ENCODE results near the gene NKPD1. TPM values are rescaled to one million over a fixed set of nuclear protein-coding genes. Genes with fewer than 3 reads are reported as not detected.

The NKPD1 gene
- polyA plus RNA-seq, 2 of the 4 experiments (the other 2 are of a cell fraction): 0.12 to 0.15 TPM

DNA sequence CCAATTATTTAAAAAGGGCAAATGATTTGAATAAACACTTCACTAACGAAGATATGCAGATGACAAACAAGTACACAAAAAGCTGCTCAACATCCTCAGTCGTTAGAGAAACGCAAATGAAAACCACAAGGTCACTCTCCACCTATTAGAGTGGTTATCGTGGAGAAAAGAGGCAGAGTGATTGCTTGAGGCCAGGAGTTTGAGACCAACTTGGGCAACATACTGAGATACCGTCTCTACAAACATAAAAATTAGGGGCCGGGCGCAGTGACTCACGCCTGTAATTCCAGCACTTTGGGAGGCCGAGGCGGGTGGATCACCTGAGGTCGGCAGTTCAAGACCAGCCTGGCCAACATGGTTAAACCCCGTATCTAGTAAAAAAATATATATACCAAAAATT is 45.0 kb upstream of the NKPD1 start (continued):
- TF ChIP-seq, protein P1, sequence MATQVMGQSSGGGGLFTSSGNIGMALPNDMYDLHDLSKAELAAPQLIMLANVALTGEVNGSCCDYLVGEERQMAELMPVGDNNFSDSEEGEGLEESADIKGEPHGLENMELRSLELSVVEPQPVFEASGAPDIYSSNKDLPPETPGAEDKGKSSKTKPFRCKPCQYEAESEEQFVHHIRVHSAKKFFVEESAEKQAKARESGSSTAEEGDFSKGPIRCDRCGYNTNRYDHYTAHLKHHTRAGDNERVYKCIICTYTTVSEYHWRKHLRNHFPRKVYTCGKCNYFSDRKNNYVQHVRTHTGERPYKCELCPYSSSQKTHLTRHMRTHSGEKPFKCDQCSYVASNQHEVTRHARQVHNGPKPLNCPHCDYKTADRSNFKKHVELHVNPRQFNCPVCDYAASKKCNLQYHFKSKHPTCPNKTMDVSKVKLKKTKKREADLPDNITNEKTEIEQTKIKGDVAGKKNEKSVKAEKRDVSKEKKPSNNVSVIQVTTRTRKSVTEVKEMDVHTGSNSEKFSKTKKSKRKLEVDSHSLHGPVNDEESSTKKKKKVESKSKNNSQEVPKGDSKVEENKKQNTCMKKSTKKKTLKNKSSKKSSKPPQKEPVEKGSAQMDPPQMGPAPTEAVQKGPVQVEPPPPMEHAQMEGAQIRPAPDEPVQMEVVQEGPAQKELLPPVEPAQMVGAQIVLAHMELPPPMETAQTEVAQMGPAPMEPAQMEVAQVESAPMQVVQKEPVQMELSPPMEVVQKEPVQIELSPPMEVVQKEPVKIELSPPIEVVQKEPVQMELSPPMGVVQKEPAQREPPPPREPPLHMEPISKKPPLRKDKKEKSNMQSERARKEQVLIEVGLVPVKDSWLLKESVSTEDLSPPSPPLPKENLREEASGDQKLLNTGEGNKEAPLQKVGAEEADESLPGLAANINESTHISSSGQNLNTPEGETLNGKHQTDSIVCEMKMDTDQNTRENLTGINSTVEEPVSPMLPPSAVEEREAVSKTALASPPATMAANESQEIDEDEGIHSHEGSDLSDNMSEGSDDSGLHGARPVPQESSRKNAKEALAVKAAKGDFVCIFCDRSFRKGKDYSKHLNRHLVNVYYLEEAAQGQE (IDR thresholded peaks at IDR 0.05): no peak
- no peak for TF ChIP-seq KDM5A (IDR thresholded peaks at IDR 0.05)
- no peak for TF ChIP-seq RAD21 (conservative IDR thresholded peaks at IDR 0.05 in 1 of 2, IDR thresholded peaks at IDR 0.05 in 1 of 2)
- TF ChIP-seq, protein P2, sequence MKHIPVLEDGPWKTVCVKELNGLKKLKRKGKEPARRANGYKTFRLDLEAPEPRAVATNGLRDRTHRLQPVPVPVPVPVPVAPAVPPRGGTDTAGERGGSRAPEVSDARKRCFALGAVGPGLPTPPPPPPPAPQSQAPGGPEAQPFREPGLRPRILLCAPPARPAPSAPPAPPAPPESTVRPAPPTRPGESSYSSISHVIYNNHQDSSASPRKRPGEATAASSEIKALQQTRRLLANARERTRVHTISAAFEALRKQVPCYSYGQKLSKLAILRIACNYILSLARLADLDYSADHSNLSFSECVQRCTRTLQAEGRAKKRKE (CRISPR knock-in tag; IDR thresholded peaks at IDR 0.05; ENCODE audit: low read depth): no peak
- TF ChIP-seq PHF8 (IDR thresholded peaks at IDR 0.05; ENCODE audit: borderline replicate concordance, low read depth): no peak

DNA sequence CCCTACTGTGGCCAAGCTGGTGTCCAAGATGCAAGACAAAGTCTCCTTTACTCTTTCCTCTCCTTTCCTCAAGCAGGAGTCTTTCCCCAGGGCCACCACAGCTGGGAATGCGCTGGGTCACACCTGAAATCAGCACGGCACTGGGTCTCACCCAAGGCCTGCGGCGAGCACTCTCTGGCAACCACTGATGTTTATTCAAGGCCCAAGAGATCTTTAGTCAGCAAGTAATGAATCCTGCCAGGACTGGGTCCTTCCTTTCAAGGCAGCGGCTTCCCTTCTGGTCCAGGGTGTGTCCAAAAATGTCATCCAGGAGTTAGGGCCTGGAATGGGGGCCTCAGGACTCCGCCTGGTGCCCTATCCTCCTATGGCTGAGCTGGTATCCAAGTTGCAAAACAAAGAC is 41.9 kb upstream of the NKPD1 start:
- DNase-seq (ENCODE audit: low read depth in 1 of 2, low spot score in 1 of 2): no peak
- ChIA-PET CTCF (interaction anchor here (1.0 to 3.1 kb wide), 3 partner anchors 10 to 199 kb away, joined by 3 to 11 read pairs (median 8); no protein-coding TSS in a partner anchor), POLR2A (no interaction called here)
- Histone ChIP-seq H3K4me3 (no peak overlapping the region), H3K27ac (no peak overlapping the region), H3K4me2 (no peak overlapping the region), H3K9me3 (no peaks in the 10 kb centered on the region), H3K4me1 (no peaks in the 10 kb centered on the region)
- WGBS (ENCODE audit: missing lambda C conversion rate): 90% methylated on average over 6 of the region's 6 CpGs
- no peak for FAIRE-seq
- ATAC-seq: no peak
- TF ChIP-seq CBX2 (IDR thresholded peaks at IDR 0.05; ENCODE audit: borderline replicate concordance, low read depth) (no peak), EHMT2 (IDR thresholded peaks at IDR 0.05; ENCODE audit: low read depth) (no peak), EHF (CRISPR knock-in tag; IDR thresholded peaks at IDR 0.05) (no peak), HEYL (CRISPR knock-in tag; IDR thresholded peaks at IDR 0.05) (no peak), FOXS1 (CRISPR knock-in tag; IDR thresholded peaks at IDR 0.05) (no peak), POLR2AphosphoS2 (conservative IDR thresholded peaks at IDR 0.05; ENCODE audit: low read length) (no peak), JUNB (IDR thresholded peaks at IDR 0.05) (no peak), PHF8 (IDR thresholded peaks at IDR 0.05; ENCODE audit: borderline replicate concordance, low read depth) (no peak), MYC (IDR thresholded peaks at IDR 0.05; ENCODE audit: borderline replicate concordance, low read length) (no peak)
- TF ChIP-seq, protein P3, sequence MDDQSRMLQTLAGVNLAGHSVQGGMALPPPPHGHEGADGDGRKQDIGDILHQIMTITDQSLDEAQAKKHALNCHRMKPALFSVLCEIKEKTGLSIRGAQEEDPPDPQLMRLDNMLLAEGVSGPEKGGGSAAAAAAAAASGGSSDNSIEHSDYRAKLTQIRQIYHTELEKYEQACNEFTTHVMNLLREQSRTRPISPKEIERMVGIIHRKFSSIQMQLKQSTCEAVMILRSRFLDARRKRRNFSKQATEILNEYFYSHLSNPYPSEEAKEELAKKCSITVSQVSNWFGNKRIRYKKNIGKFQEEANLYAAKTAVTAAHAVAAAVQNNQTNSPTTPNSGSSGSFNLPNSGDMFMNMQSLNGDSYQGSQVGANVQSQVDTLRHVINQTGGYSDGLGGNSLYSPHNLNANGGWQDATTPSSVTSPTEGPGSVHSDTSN (IDR thresholded peaks at IDR 0.05): no peak
- TF ChIP-seq, protein P4, sequence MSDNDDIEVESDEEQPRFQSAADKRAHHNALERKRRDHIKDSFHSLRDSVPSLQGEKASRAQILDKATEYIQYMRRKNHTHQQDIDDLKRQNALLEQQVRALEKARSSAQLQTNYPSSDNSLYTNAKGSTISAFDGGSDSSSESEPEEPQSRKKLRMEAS (IDR thresholded peaks at IDR 0.05): no peak

DNA sequence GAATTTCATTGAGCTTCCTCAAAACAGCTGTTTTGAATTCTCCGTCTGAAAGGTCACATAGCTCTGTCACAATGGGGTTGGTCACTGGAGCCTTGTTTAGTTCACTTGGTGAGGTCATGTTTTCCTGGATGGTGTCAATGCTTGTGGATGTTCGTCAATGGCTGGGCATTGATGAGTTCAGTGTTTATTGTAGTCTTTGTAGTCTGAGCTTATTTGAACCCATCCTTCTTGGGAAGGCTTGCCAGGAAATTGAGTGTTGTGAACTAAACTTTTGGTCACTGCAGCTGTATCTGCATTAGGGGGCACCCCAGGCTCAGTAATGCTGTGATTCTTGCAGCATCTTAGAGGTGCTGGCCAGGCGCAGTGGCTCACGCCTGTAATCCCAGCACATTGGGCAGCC is 39.8 kb upstream of the NKPD1 start:
- ChIA-PET CTCF (interaction anchor here (0.8 to 3.1 kb wide), 16 partner anchors 10 to 285 kb away, joined by 3 to 11 read pairs (median 5); partner anchors contain the start of genes BLOC1S3, PPP1R13L and TRAPPC6A), POLR2A (no interaction called here)
- Histone ChIP-seq H3K9me3 (no peaks in the 10 kb centered on the region), H3K4me2 (no peak overlapping the region), H3K4me3 (no peak overlapping the region), H3K27ac (no peak overlapping the region), H3K4me1 (peaks cover 5% of the 10 kb centered on the region; the same call in 1 of the 3 replicates)
- DNase-seq (ENCODE audit: low read depth in 1 of 2, low spot score in 1 of 2) (peak in 1 of 2 experiments; percentile 74), ATAC-seq (peak; percentile 63 to 84; a peak in 4 of 6 replicates), FAIRE-seq (peak; percentile 51)
- WGBS (ENCODE audit: missing lambda C conversion rate): 60% methylated on average over 4 of the region's 4 CpGs
- TF ChIP-seq CHD4 (IDR thresholded peaks at IDR 0.05; ENCODE audit: borderline replicate concordance): no peak
- TF ChIP-seq PHF8 (IDR thresholded peaks at IDR 0.05; ENCODE audit: borderline replicate concordance, low read depth): no peak
- no peak for TF ChIP-seq HOXB13 (CRISPR knock-in tag; IDR thresholded peaks at IDR 0.05; ENCODE audit: low read depth)
- no peak for TF ChIP-seq ZNF302 (CRISPR knock-in tag; IDR thresholded peaks at IDR 0.05)
- no peak for TF ChIP-seq NFE2L2 (conservative IDR thresholded peaks at IDR 0.05; ENCODE audit: low read length)
- no peak for TF ChIP-seq NR3C1 (IDR thresholded peaks at IDR 0.05)
- no peak for TF ChIP-seq NPAS2 (CRISPR knock-in tag; IDR thresholded peaks at IDR 0.05; ENCODE audit: borderline replicate concordance)
- no peak for TF ChIP-seq FOSL2 (IDR thresholded peaks at IDR 0.05)
- no peak for TF ChIP-seq FOSL2 (CRISPR knock-in tag; IDR thresholded peaks at IDR 0.05)
- TF ChIP-seq ZC3H11A (IDR thresholded peaks at IDR 0.05): no peak
- no peak for TF ChIP-seq JUNB (IDR thresholded peaks at IDR 0.05)
- TF ChIP-seq, protein P3 (IDR thresholded peaks at IDR 0.05): no peak
- TF ChIP-seq, protein P5, sequence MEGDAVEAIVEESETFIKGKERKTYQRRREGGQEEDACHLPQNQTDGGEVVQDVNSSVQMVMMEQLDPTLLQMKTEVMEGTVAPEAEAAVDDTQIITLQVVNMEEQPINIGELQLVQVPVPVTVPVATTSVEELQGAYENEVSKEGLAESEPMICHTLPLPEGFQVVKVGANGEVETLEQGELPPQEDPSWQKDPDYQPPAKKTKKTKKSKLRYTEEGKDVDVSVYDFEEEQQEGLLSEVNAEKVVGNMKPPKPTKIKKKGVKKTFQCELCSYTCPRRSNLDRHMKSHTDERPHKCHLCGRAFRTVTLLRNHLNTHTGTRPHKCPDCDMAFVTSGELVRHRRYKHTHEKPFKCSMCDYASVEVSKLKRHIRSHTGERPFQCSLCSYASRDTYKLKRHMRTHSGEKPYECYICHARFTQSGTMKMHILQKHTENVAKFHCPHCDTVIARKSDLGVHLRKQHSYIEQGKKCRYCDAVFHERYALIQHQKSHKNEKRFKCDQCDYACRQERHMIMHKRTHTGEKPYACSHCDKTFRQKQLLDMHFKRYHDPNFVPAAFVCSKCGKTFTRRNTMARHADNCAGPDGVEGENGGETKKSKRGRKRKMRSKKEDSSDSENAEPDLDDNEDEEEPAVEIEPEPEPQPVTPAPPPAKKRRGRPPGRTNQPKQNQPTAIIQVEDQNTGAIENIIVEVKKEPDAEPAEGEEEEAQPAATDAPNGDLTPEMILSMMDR (IDR thresholded peaks at IDR 0.05): peak; percentile 48
- TF ChIP-seq, protein P2 (CRISPR knock-in tag; IDR thresholded peaks at IDR 0.05; ENCODE audit: low read depth): no peak
